GM21360 (cell line): ENCODE measurements around the gene CD8A.
"Not testable (repeated sequence)": the region's sequence is repeated elsewhere in the genome, so short reads cannot be mapped to it uniquely, and the experiment has no call there.

Experiments used
- ATAC-seq: cut with Tn5 transposase; IDR thresholded peaks from one replicate; pipeline ENCODE4 v1.9.1; 2021; ENCODE audit warnings: mild to moderate bottlenecking, moderate library complexity; ENCODE audit not compliant: unreplicated experiment

The CD8A gene

GRCh38 chr2:86741889-86742498 is 48.7 kb downstream of the CD8A start:
- ATAC-seq, result not testable (repeated sequence)

DNA sequence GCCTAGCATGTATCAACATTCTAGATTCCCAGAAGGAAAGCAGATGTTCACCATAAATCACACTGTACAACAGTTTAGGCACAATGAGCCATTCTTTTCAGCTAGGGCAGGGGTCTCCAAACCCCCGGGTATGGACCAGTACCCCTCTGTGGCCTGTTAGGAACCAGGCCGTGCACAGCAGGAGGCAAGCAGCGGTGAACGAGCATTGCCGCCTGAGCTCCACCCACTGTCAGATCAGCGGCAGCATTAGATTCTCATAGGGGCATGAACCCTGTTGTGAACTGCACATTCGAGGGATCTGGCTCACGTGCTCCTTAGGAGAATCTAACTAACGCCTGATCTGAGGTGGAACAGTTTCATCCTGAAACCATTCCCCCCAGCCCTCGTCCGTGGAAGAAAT is 50.8 kb downstream of the CD8A start:
- ATAC-seq, result not testable (repeated sequence)

DNA sequence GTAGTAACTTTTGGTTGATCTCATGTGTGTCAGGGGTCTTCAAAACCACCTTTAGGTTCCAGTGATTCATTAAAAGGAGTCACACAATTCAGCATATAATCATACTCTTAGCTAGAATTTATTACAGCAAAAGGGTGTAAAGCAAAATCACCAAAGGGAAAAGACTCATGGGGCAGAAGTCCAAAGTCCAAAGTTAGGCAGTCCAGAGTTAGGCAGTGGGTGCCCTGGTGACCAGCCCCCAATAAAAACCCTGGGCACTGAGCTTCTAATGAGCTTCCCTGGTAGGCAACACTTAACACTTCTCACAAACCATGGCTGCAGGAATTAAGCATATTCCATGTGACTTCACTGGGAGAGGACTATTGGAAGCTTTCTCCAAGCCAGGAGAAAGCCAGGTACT is 51.2 kb downstream of the CD8A start:
- not testable (repeated sequence) for ATAC-seq

- ATAC-seq, result not testable (repeated sequence)
Observed at GRCh38 chr2:86734896-86735295, 55.8 kb downstream of the CD8A start.
